Esophagus muscularis mucosa (tissue), 4 donors: Measurements from ENCODE around the gene KIFC1. TPM values are rescaled to one million over a fixed set of nuclear protein-coding genes. Genes with fewer than 3 reads are reported as not detected.
"Not testable (repeated sequence)": the region's sequence is repeated elsewhere in the genome, so short reads cannot be mapped to it uniquely, and the experiment has no call there.

Experiments
- DNase-seq: peaks from one replicate; pipeline ENCODE4 v3.0.0-alpha.2; 2017; ENCODE audit errors: extremely low spot score
- H3K27ac ChIP-seq, 4 donors: fragments of 200-600 bp; sonication (generic); replicated peaks in 1 of 4; 1 replicate in 3 of 4; 2 replicates in 1 of 4; pipeline ENCODE4 v1.5.1; 2016 to 2019; ENCODE audit warnings: mild to moderate bottlenecking in 1 of 4
- H3K27me3 ChIP-seq, 4 donors: fragments of 200-600 bp; sonication (generic); one replicate each; pipeline versions ENCODE4 v1.5.1 to v1.6.0; 2016 to 2019
- H3K36me3 ChIP-seq, 4 donors: fragments of 200-600 bp; sonication (generic); one replicate each; pipeline ENCODE4 v1.5.1; 2016 to 2019
- H3K4me1 ChIP-seq, 4 donors: fragments of 200-600 bp; sonication (generic); one replicate each; pipeline ENCODE4 v1.5.1; 2016 to 2019
- H3K4me3 ChIP-seq, 4 donors: fragments of 200-600 bp; sonication (generic); 1 replicate in 2 of 4; 2 replicates in 2 of 4; pipeline ENCODE4 v1.5.1; 2016 to 2019; ENCODE audit warnings: mild to moderate bottlenecking in 4 of 4, moderate library complexity in 1 of 4
- H3K9me3 ChIP-seq, 4 donors: fragments of 200-600 bp; sonication (generic); 1 replicate in 3 of 4; 2 replicates in 1 of 4; pipeline ENCODE4 v1.5.1; 2016 to 2019
- CTCF ChIP-seq, 3 experiments: fragments of 200-600 bp in 2 of 3; fragments of 450-650 bp in 1 of 3; sonication (generic) in 2 of 3; IDR thresholded peaks; one replicate each; pipeline ENCODE4 v1.5.1; 2017 to 2019; ENCODE audit warnings: antibody characterized with exemption in 3 of 3, mild to moderate bottlenecking in 2 of 3, moderate library complexity in 1 of 3
- EP300 ChIP-seq: sonication (generic); formaldehyde crosslinking; IDR thresholded peaks from one replicate; pipeline ENCODE4 v1.6.1; 2017; ENCODE audit warnings: antibody characterized with exemption
- POLR2A ChIP-seq: fragments of 450-650 bp; IDR thresholded peaks from one replicate; pipeline ENCODE4 v1.6.1; 2017; ENCODE audit warnings: antibody characterized with exemption, moderate library complexity, mild to moderate bottlenecking, low read depth
- POLR2AphosphoS5 ChIP-seq, 2 donors: sonication (generic); formaldehyde crosslinking; IDR thresholded peaks; one replicate each; pipeline ENCODE4 v1.6.1; 2017; ENCODE audit warnings: antibody characterized with exemption in 2 of 2
- WGBS: methylation state at CpG from one replicate; pipeline ENCODE4 v1.1.5; 2018; 5-methylcytosine and 5-hydroxymethylcytosine counted together
- intact Hi-C: fragments of 100-400 bp; cut with DNase I; formaldehyde crosslinking; loops from one replicate; pipeline ENCODE4 v1.15.1; 2023
- total RNA-seq, 4 donors: library from RNA; depleted of rRNA; stranded (reverse); fragments of >200 nt; gene quantifications; one replicate each; pipeline versions ENCODE4 v1.1.0 to v1.2.1, GENCODE V29; 2016

Gene KIFC1
- total RNA-seq, 4 donors from 2014 or later: 0.39 to 1.1 (median 0.42) TPM; not detected in 1

- H3K9me3 ChIP-seq: no peaks in the 10 kb centered on the region
- H3K36me3 ChIP-seq: no peaks in the 10 kb centered on the region
- DNase-seq: peak; percentile 95
- H3K27ac ChIP-seq: peak overlapping the region; percentile 58 to 77 (median 70)
- H3K4me3 ChIP-seq: peak overlapping the region in 2 of 4 donors; percentile 14 to 30
- H3K4me1 ChIP-seq: peaks cover 17 to 26% (median 20%) of the 10 kb centered on the region in 4 donors
- intact Hi-C loops: no loop called here
- WGBS: 15% methylated on average over 9 of the region's 9 CpGs
- TF ChIP-seq CTCF (IDR thresholded peaks at IDR 0.05) (no peak), POLR2A (no peak), POLR2AphosphoS5 (IDR thresholded peaks at IDR 0.05) (peak; percentile 35 to 53), EP300 (no peak)
- no peaks in the 10 kb centered on the region for H3K27me3 ChIP-seq
These were observed 16.4 kb upstream of the KIFC1 start for GRCh38 chr6:33375143-33375671.

- no peak for DNase-seq
- H3K27ac ChIP-seq: peak overlapping the region in 1 of 4 donors; percentile 77
- no peak for TF ChIP-seq POLR2A
- no peak for TF ChIP-seq EP300
- TF ChIP-seq POLR2AphosphoS5 (IDR thresholded peaks at IDR 0.05): no peak
- TF ChIP-seq CTCF (IDR thresholded peaks at IDR 0.05): no peak
- H3K36me3 ChIP-seq: no peaks in the 10 kb centered on the region
- H3K4me3 ChIP-seq: no peak overlapping the region
- WGBS: 74% methylated on average over 4 of the region's 4 CpGs
- intact Hi-C loops: no loop called here
- H3K9me3 ChIP-seq: no peaks in the 10 kb centered on the region
- peaks cover 17 to 26% (median 20%) of the 10 kb centered on the region in 4 donors for H3K4me1 ChIP-seq
- H3K27me3 ChIP-seq: no peaks in the 10 kb centered on the region
These were observed 14.5 kb upstream of the KIFC1 start for GRCh38 chr6:33377171-33377570.

GRCh38 chr6:33379184-33379583, 12.4 kb upstream of the KIFC1 start:
- intact Hi-C loops, H3K27ac ChIP-seq, DNase-seq, H3K4me3 ChIP-seq, H3K9me3 ChIP-seq, H3K27me3 ChIP-seq, H3K36me3 ChIP-seq: not testable (repeated sequence)
- peaks cover 17 to 25% (median 18%) of the 10 kb centered on the region in 4 donors for H3K4me1 ChIP-seq
- 92% methylated on average over 10 of the region's 10 CpGs for WGBS

- Histone ChIP-seq H3K36me3 (no peaks in the 10 kb centered on the region), H3K9me3 (no peaks in the 10 kb centered on the region), H3K27ac (no peak overlapping the region), H3K27me3 (no peaks in the 10 kb centered on the region), H3K4me3 (no peak overlapping the region), H3K4me1 (peaks cover 4 to 12% (median 6%) of the 10 kb centered on the region in 4 donors)
- intact Hi-C loops: no loop called here
- no peak for DNase-seq
- 98% methylated on average over 2 of the region's 2 CpGs for WGBS
- TF ChIP-seq POLR2A (no peak), EP300 (no peak), POLR2AphosphoS5 (IDR thresholded peaks at IDR 0.05) (no peak), CTCF (IDR thresholded peaks at IDR 0.05) (no peak)
These were observed 11.2 kb upstream of the KIFC1 start for GRCh38 chr6:33380272-33380981.

GRCh38 chr6:33383427-33384185, 8.0 kb upstream of the KIFC1 start:
- Histone ChIP-seq H3K27ac (no peak overlapping the region), H3K36me3 (no peaks in the 10 kb centered on the region), H3K4me1 (no peaks in the 10 kb centered on the region), H3K27me3 (no peaks in the 10 kb centered on the region), H3K4me3 (no peak overlapping the region), H3K9me3 (no peaks in the 10 kb centered on the region)
- no peak for TF ChIP-seq EP300
- TF ChIP-seq POLR2A: no peak
- TF ChIP-seq POLR2AphosphoS5 (IDR thresholded peaks at IDR 0.05): no peak
- TF ChIP-seq CTCF (IDR thresholded peaks at IDR 0.05): no peak
- intact Hi-C loops: no loop called here
- DNase-seq: no peak
- 87% methylated on average over 9 of the region's 10 CpGs for WGBS
